HTERT RPE-1 (cell line): ENCODE measurements around the gene TUBB.

ENCODE experiments used
- in situ Hi-C: fragments of 300-500 bp; cut with MboI; formaldehyde crosslinking; loops from 4 replicates; pipeline ENCODE4 v1.14.3; 2020; ENCODE audit warnings: low sequenced_read_pairs

TUBB gene

DNA sequence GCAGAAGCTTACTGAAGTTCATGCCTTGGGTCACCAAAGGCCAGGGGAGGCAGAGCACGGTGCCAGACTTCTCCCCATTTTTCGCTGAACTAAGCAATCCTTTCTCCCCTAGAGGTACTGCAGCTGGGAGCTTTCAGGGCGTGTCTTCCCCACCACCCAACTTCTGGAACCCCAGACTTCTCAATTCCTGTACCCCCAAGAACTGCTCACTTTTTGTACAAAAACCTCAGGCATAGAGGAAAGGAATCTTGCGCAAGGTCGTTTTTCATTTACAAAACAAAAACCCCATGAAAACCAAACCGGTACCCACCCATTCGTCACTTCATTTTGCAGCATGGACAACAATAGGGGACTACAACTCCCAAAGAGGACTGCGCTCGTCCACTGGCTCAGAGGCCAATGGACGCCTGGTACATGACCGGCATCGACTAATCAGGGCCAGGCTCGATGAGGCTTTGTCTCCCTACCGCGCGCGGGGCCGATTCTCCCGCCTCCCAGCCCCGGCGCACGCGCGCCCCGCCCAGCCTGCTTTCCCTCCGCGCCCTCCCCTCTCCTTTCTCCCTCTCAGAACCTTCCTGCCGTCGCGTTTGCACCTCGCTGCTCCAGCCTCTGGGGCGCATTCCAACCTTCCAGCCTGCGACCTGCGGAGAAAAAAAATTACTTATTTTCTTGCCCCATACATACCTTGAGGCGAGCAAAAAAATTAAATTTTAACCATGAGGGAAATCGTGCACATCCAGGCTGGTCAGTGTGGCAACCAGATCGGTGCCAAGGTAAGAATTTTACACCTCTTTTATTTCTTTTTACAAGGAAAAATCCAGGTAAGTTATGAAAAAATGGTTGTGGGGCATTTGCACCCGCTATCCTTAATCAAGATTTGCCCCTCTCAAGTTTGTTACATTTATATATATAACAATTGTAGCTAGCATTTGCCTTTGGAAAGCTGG lies at the start of gene TUBB:
TUBB (plus strand) TSS at position 562 of the 947 bp plus-strand sequence; CDS start at position 717, 155 bp downstream.
- in situ Hi-C loops = no loop called here

GRCh38 chr6:30670760-30671527 lies 49.2 kb upstream of the TUBB start:
- in situ Hi-C loops = no loop called here

- in situ Hi-C loops = no loop called here
These were observed 47.5 kb upstream of the TUBB start, which contains the start of gene DHX16 for GRCh38 chr6:30672445-30673253. TSS of gene DHX16 (minus strand) at chr6:30673006. CDS start at chr6:30672841, 165 bp downstream.

GRCh38 chr6:30676660-30677285 lies 43.4 kb upstream of the TUBB start:
- in situ Hi-C loops = no loop called here

DNA sequence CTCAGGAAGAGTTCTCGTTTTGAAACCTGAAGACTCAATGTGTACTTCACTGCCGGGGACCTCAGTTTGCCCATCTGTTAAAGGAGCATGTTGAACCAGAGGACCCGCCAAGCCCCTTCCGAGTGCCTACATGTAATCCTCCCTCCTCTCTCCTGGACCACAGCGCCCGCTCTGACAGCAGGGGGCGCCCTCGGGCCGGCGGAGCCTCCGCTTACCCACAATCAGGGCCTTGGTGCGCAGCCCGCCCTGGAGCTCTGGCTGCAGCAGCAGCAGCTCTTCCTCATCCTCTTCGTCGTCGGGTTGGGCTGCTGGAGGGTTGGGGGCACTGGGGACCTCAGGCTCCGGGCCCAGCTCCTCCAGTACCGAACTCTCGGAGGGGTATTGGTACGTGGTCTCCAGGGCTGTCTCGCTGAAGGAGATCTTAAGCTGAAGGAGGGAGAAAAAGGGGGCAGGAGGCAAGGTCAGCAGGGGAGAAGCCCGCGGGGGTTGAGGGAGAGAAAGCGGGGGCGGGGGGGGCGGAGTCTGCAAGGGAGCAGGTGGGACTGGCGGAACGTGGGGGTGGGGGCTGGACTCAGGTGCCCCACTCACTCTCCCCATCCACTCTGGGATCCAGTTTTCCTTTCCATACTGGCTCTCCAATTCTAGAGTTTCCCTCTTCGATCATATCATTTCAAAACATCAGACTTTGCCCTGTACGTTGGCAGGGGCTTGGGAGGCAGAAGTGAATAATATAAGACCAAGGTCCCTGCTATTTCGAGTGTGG lies 41.0 kb upstream of the TUBB start:
- in situ Hi-C loops = no loop called here

DNA sequence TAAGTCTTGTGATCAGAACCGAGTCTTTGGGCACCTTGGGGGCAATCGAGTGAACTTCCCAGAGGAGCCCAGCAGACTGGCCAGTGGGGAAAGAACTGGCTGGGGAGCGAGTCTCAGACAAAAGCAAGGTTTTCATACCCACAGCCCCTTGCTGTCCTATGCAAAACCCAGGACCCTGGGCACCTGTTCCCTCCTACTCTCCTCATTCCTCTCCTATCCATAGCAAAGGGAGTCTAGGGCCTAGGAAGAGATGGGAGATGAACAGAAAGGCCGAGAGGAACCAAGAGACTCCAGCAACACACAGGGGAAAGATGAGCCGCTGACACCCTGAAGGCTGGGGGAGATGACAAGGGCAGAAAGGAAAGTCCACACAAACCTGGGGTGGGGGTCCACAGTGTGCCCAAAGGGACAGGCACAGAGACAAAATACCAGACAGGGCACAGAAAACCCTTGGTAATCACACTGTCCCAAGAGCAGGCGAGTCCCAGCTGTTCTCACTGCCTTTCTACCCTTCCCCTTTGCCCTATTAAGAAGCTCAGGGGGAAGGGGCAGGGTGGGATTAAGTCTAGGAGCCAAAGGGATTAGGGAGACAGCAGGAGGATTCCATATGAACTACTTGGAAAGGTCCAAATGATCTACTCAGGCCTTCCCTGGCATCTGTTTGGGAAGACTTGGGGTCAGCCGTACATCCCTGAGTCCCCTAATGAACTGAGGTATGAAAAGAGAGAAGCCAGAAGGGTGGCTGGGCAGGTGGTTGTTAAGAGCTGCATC lies 40.2 kb upstream of the TUBB start:
- in situ Hi-C loops = no loop called here

DNA sequence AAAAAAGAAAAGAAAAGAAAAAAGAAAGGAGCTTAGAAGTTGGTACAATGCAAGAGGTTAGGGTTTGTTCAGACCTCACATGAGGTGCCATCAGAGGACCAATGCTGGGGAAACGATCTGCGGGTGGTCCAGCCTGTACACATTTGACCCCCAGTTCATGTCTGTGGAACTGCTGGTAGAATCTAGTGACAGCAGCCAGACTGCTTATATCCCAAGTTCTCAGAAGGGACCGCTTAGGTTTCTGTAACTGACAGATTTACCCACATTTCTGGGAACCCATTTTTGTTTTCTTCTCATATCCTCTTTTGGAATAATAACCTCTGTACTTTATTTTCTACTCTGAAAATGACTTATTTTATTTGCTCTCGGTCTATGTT lies 38.4 kb upstream of the TUBB start:
- in situ Hi-C loops = no loop called here

GRCh38 chr6:30682143-30683117 lies 37.7 kb upstream of the TUBB start:
- in situ Hi-C loops = no loop called here

- in situ Hi-C loops = no loop called here
These were observed 36.8 kb upstream of the TUBB start for GRCh38 chr6:30683183-30683979.

DNA sequence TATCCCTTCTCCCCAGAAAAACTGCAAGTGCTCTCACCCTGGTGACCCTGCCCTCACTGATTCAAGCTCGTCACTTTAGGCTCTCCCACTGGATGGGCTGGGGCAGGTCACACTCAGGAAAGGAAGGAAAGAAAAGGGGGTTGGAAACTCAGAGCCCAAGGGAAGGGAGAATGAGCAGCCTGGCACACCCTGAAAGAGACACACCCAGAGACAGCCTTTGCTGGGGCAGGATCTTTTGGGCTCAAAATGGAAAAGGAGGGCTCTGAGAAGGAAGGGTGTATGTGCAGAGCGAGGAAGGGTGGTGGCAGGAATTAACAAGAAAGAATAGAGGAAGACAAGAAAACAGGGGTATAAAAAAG lies 36.2 kb upstream of the TUBB start:
- in situ Hi-C loops = no loop called here

GRCh38 chr6:30684386-30685156 lies 35.6 kb upstream of the TUBB start:
- in situ Hi-C loops = no loop called here

GRCh38 chr6:30685157-30686008 lies 34.8 kb upstream of the TUBB start:
- in situ Hi-C loops = no loop called here

DNA sequence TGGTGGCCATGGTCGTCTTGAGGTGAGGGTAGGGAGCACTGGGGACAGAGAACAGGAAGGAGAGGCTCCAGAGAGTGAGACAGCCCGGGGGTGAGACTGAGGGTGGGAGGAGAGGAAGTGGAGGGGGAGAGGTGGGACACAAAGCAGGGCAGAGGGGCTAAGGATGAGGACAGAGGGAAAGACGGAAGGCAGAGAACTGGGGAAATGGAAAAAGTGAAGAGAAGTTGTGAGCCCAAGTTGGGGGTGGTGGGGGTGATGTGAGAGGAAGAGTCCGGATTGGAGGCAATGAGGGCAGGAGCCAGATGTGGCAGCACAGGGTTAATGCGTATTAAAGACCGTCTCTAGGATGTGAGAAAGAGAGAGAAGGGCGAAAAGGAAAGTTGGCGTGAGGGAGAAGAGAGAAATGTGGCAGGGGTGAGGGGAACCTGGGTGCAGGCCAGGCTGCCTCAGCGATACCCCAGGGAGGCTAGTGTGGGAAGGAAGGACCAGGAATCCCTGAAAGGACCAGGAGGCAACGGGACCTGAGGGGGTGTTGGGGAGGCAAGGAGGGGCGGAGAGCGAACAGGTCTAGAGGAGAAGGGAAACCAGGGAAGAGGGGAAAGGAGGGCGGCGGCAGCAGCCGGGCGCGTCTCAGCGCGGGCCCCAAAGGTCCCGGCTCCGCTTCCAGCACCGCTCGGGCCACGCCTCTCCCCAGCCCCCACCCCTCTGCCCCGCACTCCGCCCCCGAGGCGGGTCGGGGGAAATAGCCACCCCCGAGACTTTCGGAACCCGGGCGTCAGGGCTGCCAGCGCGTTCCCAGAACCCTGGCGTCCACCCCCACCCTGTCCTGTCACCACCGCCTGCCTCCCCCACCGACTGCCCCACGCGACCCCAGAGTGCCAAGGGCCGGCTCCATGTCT lies 33.9 kb upstream of the TUBB start, which contains the start of gene PPP1R18:
PPP1R18 (minus strand) TSS at position 637 of the 899 bp plus-strand sequence; CDS start at position 10, 627 bp downstream.
- in situ Hi-C loops = no loop called here

- in situ Hi-C loops = no loop called here
These were observed 33.1 kb upstream of the TUBB start for GRCh38 chr6:30686908-30687658.
